GM21447 (cell line): ENCODE results near the gene DNAI2.
"Not testable (repeated sequence)": the region's sequence is repeated elsewhere in the genome, so short reads cannot be mapped to it uniquely, and the experiment has no call there.

Source experiments
- ATAC-seq: cut with Tn5 transposase; IDR thresholded peaks from one replicate; pipeline ENCODE4 v1.9.1; 2021; ENCODE audit not compliant: unreplicated experiment

The DNAI2 gene

GRCh38 chr17:74244128-74244527 lies 29.9 kb upstream of the DNAI2 start:
- ATAC-seq: no peak

- no peak for ATAC-seq
Observed at GRCh38 chr17:74244548-74244947, 29.5 kb upstream of the DNAI2 start.

GRCh38 chr17:74245145-74245831 lies 28.7 kb upstream of the DNAI2 start:
- no peak for ATAC-seq

- no peak for ATAC-seq
Observed at GRCh38 chr17:74245871-74246270, 28.2 kb upstream of the DNAI2 start.

GRCh38 chr17:74249590-74250270 lies 24.3 kb upstream of the DNAI2 start:
- no peak for ATAC-seq

GRCh38 chr17:74250324-74250995 lies 23.6 kb upstream of the DNAI2 start:
- ATAC-seq: no peak

GRCh38 chr17:74251051-74251450 lies 23.0 kb upstream of the DNAI2 start:
- ATAC-seq: no peak

GRCh38 chr17:74251569-74251968 lies 22.5 kb upstream of the DNAI2 start:
- ATAC-seq: no peak

GRCh38 chr17:74252211-74252610 lies 21.8 kb upstream of the DNAI2 start:
- no peak for ATAC-seq

- no peak for ATAC-seq
Observed at GRCh38 chr17:74253036-74253435, 21.0 kb upstream of the DNAI2 start.

GRCh38 chr17:74257311-74257710 lies 16.7 kb upstream of the DNAI2 start:
- ATAC-seq: no peak

- ATAC-seq: no peak
Observed at GRCh38 chr17:74259667-74260524, 14.1 kb upstream of the DNAI2 start.

- no peak for ATAC-seq
Observed at GRCh38 chr17:74260525-74260850, 13.5 kb upstream of the DNAI2 start.

GRCh38 chr17:74262601-74263000 lies 11.4 kb upstream of the DNAI2 start:
- ATAC-seq: no peak

GRCh38 chr17:74267054-74267453 lies 7.0 kb upstream of the DNAI2 start:
- not testable (repeated sequence) for ATAC-seq

- ATAC-seq: no peak
Observed at GRCh38 chr17:74267579-74267978, 6.5 kb upstream of the DNAI2 start.

- no peak for ATAC-seq
Observed at GRCh38 chr17:74267987-74268499, 6.0 kb upstream of the DNAI2 start.

- ATAC-seq: no peak
Observed at GRCh38 chr17:74268558-74268957, 5.5 kb upstream of the DNAI2 start.

- no peak for ATAC-seq
Observed at GRCh38 chr17:74270333-74270732, 3.7 kb upstream of the DNAI2 start.

- ATAC-seq: no peak
Observed at GRCh38 chr17:74271281-74271680, 2.8 kb upstream of the DNAI2 start.

GRCh38 chr17:74271901-74272561 lies 2.0 kb upstream of the DNAI2 start:
- ATAC-seq: no peak
